H9 (cell line): ENCODE measurements around the gene GTF2A2. TPM values are rescaled to one million over a fixed set of nuclear protein-coding genes. Genes with fewer than 3 reads are reported as not detected.

Experiments
- DNase-seq: peaks from one replicate; pipeline ENCODE4 v3.0.0-alpha.2; 2017
- H2AFZ ChIP-seq: one replicate; pipeline ENCODE4 v1.6.1; 2013; ENCODE audit warnings: mild to moderate bottlenecking, low read length, control low read depth, moderate library complexity
- H2AK5ac ChIP-seq: 2 replicates; pipeline ENCODE4 v1.6.1; 2013; ENCODE audit warnings: low read length, control low read depth, mixed read lengths; ENCODE audit not compliant: insufficient read length
- H2BK120ac ChIP-seq: one replicate; pipeline ENCODE4 v1.6.1; 2013; ENCODE audit warnings: low read depth, mild to moderate bottlenecking, low read length, control low read depth, inconsistent platforms; ENCODE audit not compliant: poor library complexity, severe bottlenecking
- H2BK12ac ChIP-seq: 2 replicates; pipeline ENCODE4 v1.6.1; 2013; ENCODE audit warnings: low read length, control low read depth, mixed read lengths, low read depth; ENCODE audit not compliant: insufficient read length
- H2BK15ac ChIP-seq: 2 replicates; pipeline ENCODE4 v1.6.1; 2013; ENCODE audit warnings: low read depth, low read length, control low read depth
- H2BK20ac ChIP-seq: one replicate; pipeline ENCODE4 v1.6.1; 2013; ENCODE audit warnings: low read depth, mild to moderate bottlenecking, low read length, control low read depth, inconsistent platforms; ENCODE audit not compliant: poor library complexity, severe bottlenecking
- H2BK5ac ChIP-seq: 2 replicates; pipeline ENCODE4 v1.6.1; 2013; ENCODE audit warnings: low read length, control low read depth, mixed read lengths; ENCODE audit not compliant: insufficient read length
- H3K14ac ChIP-seq: 2 replicates; pipeline ENCODE4 v1.6.1; 2013; ENCODE audit warnings: low read length, control low read depth; ENCODE audit not compliant: insufficient read depth
- H3K18ac ChIP-seq: 2 replicates; pipeline ENCODE4 v1.6.1; 2013; ENCODE audit warnings: low read depth, mild to moderate bottlenecking, mixed read lengths, low read length, control low read depth; ENCODE audit not compliant: insufficient read length
- H3K23ac ChIP-seq: 2 replicates; pipeline ENCODE4 v1.6.1; 2013; ENCODE audit warnings: low read length, control low read depth, mixed read lengths, low read depth; ENCODE audit not compliant: insufficient read length
- H3K23me2 ChIP-seq: 2 replicates; pipeline ENCODE4 v1.6.1; 2013; ENCODE audit warnings: low read depth, mild to moderate bottlenecking, mixed read lengths, low read length, control low read depth; ENCODE audit not compliant: insufficient read length, poor library complexity, severe bottlenecking
- H3K27ac ChIP-seq: 2 replicates; pipeline ENCODE4 v1.5.1; 2013; ENCODE audit warnings: low read length, control low read depth, mixed read lengths, low read depth; ENCODE audit not compliant: insufficient read length
- H3K27me3 ChIP-seq: 2 replicates; pipeline ENCODE4 v1.6.1; 2013; ENCODE audit warnings: low read length, control low read depth, inconsistent platforms; ENCODE audit not compliant: insufficient read depth
- H3K4ac ChIP-seq: 2 replicates; pipeline ENCODE4 v1.6.1; 2013; ENCODE audit warnings: low read depth, mild to moderate bottlenecking, control low read depth, inconsistent platforms, low read length, moderate library complexity
- H3K4me1 ChIP-seq: 2 replicates; pipeline ENCODE4 v1.6.1; 2013; ENCODE audit warnings: low read length, control low read depth, inconsistent platforms; ENCODE audit not compliant: insufficient read depth
- H3K4me2 ChIP-seq: 2 replicates; pipeline ENCODE4 v1.6.1; 2013; ENCODE audit warnings: low read length, control low read depth, mixed read lengths; ENCODE audit not compliant: insufficient read length, insufficient read depth
- H3K56ac ChIP-seq: 2 replicates; pipeline ENCODE4 v1.6.1; 2013; ENCODE audit warnings: low read depth, mild to moderate bottlenecking, mixed read lengths, low read length, control low read depth; ENCODE audit not compliant: insufficient read length
- H3K79me1 ChIP-seq: 2 replicates; pipeline ENCODE4 v1.6.1; 2013; ENCODE audit warnings: low read depth, mild to moderate bottlenecking, moderate library complexity, low read length, control low read depth, inconsistent platforms; ENCODE audit not compliant: insufficient read depth, poor library complexity, severe bottlenecking
- H3K79me2 ChIP-seq: 2 replicates; pipeline ENCODE4 v1.6.1; 2013; ENCODE audit warnings: low read length, control low read depth, inconsistent platforms; ENCODE audit not compliant: insufficient read depth
- H3K9ac ChIP-seq: 2 replicates; pipeline ENCODE4 v1.6.1; 2013; ENCODE audit warnings: low read length, control low read depth, mixed read lengths; ENCODE audit not compliant: insufficient read length; ENCODE audit errors: extremely low read depth
- H3K9me3 ChIP-seq: one replicate; pipeline ENCODE4 v1.6.1; 2013; ENCODE audit warnings: low read depth, low read length, inconsistent platforms; ENCODE audit not compliant: control insufficient read depth
- H3T11ph ChIP-seq: one replicate; pipeline ENCODE4 v1.6.1; 2013; ENCODE audit warnings: mild to moderate bottlenecking, low read length, control low read depth, inconsistent platforms
- H4K20me1 ChIP-seq: one replicate; pipeline ENCODE4 v1.6.1; 2013; ENCODE audit not compliant: control insufficient read depth, insufficient read length, insufficient read depth
- H4K5ac ChIP-seq: 2 replicates; pipeline ENCODE4 v1.6.1; 2013; ENCODE audit warnings: low read depth, mild to moderate bottlenecking, mixed read lengths, low read length, control low read depth; ENCODE audit not compliant: insufficient read length
- H4K8ac ChIP-seq: replicated peaks from 2 replicates; pipeline ENCODE4 v1.6.1; 2013; ENCODE audit warnings: low read length, control low read depth, mixed read lengths, low read depth; ENCODE audit not compliant: insufficient read length
- H4K91ac ChIP-seq: 2 replicates; pipeline ENCODE4 v1.6.1; 2013; ENCODE audit warnings: low read depth, mild to moderate bottlenecking, moderate library complexity, mixed read lengths, low read length, control low read depth; ENCODE audit not compliant: insufficient read length
- H3K27ac Mint-ChIP-seq, 3 experiments: 2 replicates in 2 of 3; 3 replicates in 1 of 3; pipeline ENCODE4 v1.8.0; 2020 to 2021; ENCODE audit warnings: mixed read lengths in 3 of 3, mild to moderate bottlenecking in 1 of 3, moderate library complexity in 1 of 3
- H3K27me3 Mint-ChIP-seq: 2 replicates; pipeline ENCODE4 v1.8.0; 2021; ENCODE audit warnings: low read depth, mild to moderate bottlenecking, moderate library complexity, mixed read lengths
- H3K36me3 Mint-ChIP-seq, 3 experiments: 2 replicates in 2 of 3; 3 replicates in 1 of 3; pipeline ENCODE4 v1.8.0; 2020 to 2021; ENCODE audit warnings: low read depth in 3 of 3, mixed read lengths in 3 of 3; ENCODE audit not compliant: insufficient read depth in 1 of 3
- H3K4me1 Mint-ChIP-seq, 2 experiments: 2 replicates each; pipeline ENCODE4 v1.8.0; 2020; ENCODE audit warnings: mixed read lengths in 2 of 2
- H3K4me3 Mint-ChIP-seq, 2 experiments: 2 replicates in 1 of 2; 3 replicates in 1 of 2; pipeline ENCODE4 v1.8.0; 2020 to 2021; ENCODE audit warnings: mild to moderate bottlenecking in 2 of 2, mixed read lengths in 2 of 2, moderate library complexity in 1 of 2
- H3K9me3 Mint-ChIP-seq, 2 experiments: 2 replicates in 1 of 2; 3 replicates in 1 of 2; pipeline ENCODE4 v1.8.0; 2020; ENCODE audit warnings: mild to moderate bottlenecking in 2 of 2, mixed read lengths in 2 of 2, moderate library complexity in 1 of 2
- CTCF ChIP-seq: fragments of 200-600 bp; sonication (generic); conservative IDR thresholded peaks from 3 replicates; pipeline ENCODE4 v1.8.0; 2021; ENCODE audit warnings: antibody characterized with exemption, mild to moderate bottlenecking
- WGBS: extraction: QIAGEN DNeasy Blood & Tissue Kit; methylation state at CpG from one replicate; pipeline ENCODE4 v1.1.7; 2013; ENCODE audit warnings: missing lambda C conversion rate, low lambda C conversion rate, mixed read lengths; ENCODE audit not compliant: insufficient read length; ENCODE audit errors: extremely low coverage; 5-methylcytosine and 5-hydroxymethylcytosine counted together
- total RNA-seq: library from RNA; stranded (reverse); gene quantifications from 2 replicates; pipeline ENCODE4 v1.2.1, GENCODE V29; 2021

The GTF2A2 gene
- total RNA-seq, 1 experiment from 2014 or later = 144 TPM

- Mint-ChIP-seq H3K9me3 (peaks cover 14% of the 10 kb centered on the region in 2 experiments), H3K36me3 (peaks cover 0 to 9% (median 0%) of the 10 kb centered on the region in 3 experiments; a peak in 2 of 7 replicates), H3K4me1 (peaks cover 4 to 6% of the 10 kb centered on the region in 2 experiments), H3K27me3 (no peaks in the 10 kb centered on the region; the same call in none of the 2 replicates), H3K27ac (no peak overlapping the region), H3K4me3 (no peak overlapping the region)
- no peak overlapping the region for H3K56ac ChIP-seq
- H4K8ac ChIP-seq = no peak overlapping the region
- no peak overlapping the region for H2BK20ac ChIP-seq
- no peaks in the 10 kb centered on the region for H4K20me1 ChIP-seq
- H2AFZ ChIP-seq = no peak overlapping the region
- H3K27me3 ChIP-seq = no peaks in the 10 kb centered on the region
- H3K4me2 ChIP-seq = no peak overlapping the region
- H3K79me1 ChIP-seq = no peaks in the 10 kb centered on the region
- no peak overlapping the region for H2BK120ac ChIP-seq
- no peak for TF ChIP-seq CTCF
- H3K23ac ChIP-seq = no peak overlapping the region
- no peak overlapping the region for H2BK12ac ChIP-seq
- no peak overlapping the region for H3K27ac ChIP-seq
- no peak overlapping the region for H4K91ac ChIP-seq
- H3K9me3 ChIP-seq = no peaks in the 10 kb centered on the region
- no peak for DNase-seq
- H4K5ac ChIP-seq = no peak overlapping the region
- no peak overlapping the region for H2AK5ac ChIP-seq
- no peaks in the 10 kb centered on the region for H3K4me1 ChIP-seq
- H2BK5ac ChIP-seq = no peak overlapping the region
- no peak overlapping the region for H3K4ac ChIP-seq
- no peaks in the 10 kb centered on the region for H3K79me2 ChIP-seq
- no peak overlapping the region for H3K9ac ChIP-seq
- H2BK15ac ChIP-seq = no peak overlapping the region
- H3K18ac ChIP-seq = no peak overlapping the region
- no peaks in the 10 kb centered on the region for H3K23me2 ChIP-seq
- H3K14ac ChIP-seq = no peak overlapping the region
- no peak overlapping the region for H3T11ph ChIP-seq
- no CpG with 5 or more reads among the region's 2 CpGs for WGBS
Measured at GRCh38 chr15:59598461-59598860, 58.9 kb downstream of the GTF2A2 start.
